Activated naive CD8-positive, alpha-beta T cell treated with anti-CD3 and anti-CD28 coated beads, Interleukin-2, amount 10 ng/mL, durations not matched to agents 7 days and 5 days (primary cell): ENCODE measurements around the gene MIF4GD. TPM values are rescaled to one million over a fixed set of nuclear protein-coding genes. Genes with fewer than 3 reads are reported as not detected.
"Not testable (repeated sequence)": the region's sequence is repeated elsewhere in the genome, so short reads cannot be mapped to it uniquely, and the experiment has no call there.

ENCODE experiments used
- ATAC-seq: fragments of 150-1000 bp; cut with Tn5 transposase; one replicate; pipeline ENCODE4 v1.10.0; 2021; ENCODE audit warnings: low read depth, moderate library complexity
- POLR2A ChIA-PET: fragments of 350-600 bp; sonication (Branson Sonifier 250); formaldehyde crosslinking; loops from one replicate; lab custom pipeline; 2021; ENCODE audit warnings: antibody characterized with exemption; lab: Charles Lee
- DNase-seq: peaks from one replicate; pipeline ENCODE4 v3.0.0; 2021
- H3K27ac Mint-ChIP-seq: one replicate; pipeline ENCODE4 v1.8.0; 2022; ENCODE audit warnings: mild to moderate bottlenecking, mixed read lengths
- H3K27me3 Mint-ChIP-seq: one replicate; pipeline ENCODE4 v1.8.0; 2022; ENCODE audit warnings: mild to moderate bottlenecking, moderate library complexity, mixed read lengths
- H3K36me3 Mint-ChIP-seq: one replicate; pipeline ENCODE4 v1.8.0; 2021; ENCODE audit warnings: mild to moderate bottlenecking, mixed read lengths
- H3K4me1 Mint-ChIP-seq: one replicate; pipeline ENCODE4 v1.8.0; 2021; ENCODE audit warnings: mixed read lengths
- H3K4me3 Mint-ChIP-seq: one replicate; pipeline ENCODE4 v1.8.0; 2022; ENCODE audit warnings: mild to moderate bottlenecking, moderate library complexity, mixed read lengths
- H3K9me3 Mint-ChIP-seq: one replicate; pipeline ENCODE4 v1.8.0; 2021; ENCODE audit warnings: mixed read lengths
- total RNA-seq, 2 experiments: library from RNA; stranded (reverse); gene quantifications; one replicate each; pipeline ENCODE4 v1.2.3, GENCODE V29; 2021

Gene MIF4GD
- total RNA-seq, 2 experiments from 2014 or later = 44.4 to 44.8 TPM

DNA sequence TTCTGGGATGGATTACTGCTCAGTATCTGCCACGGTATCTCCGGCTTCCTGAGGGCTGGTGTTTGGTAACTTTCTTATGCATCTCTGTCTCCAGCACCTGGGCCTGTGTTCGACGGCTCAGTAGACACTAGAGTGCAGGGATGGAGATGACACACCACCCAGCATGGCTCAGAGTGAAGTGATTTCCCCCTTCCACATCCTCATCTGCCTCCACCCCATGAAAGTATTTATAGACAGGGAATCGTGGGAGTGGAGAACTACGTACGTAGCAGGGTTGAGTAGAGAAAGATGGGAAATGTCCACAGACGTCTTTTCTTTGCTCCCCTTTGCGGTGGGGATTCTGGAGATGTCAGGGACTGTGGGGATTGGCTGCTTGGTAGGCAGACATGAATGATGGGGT, 30.0 kb upstream of the MIF4GD start:
- ATAC-seq (no peak), DNase-seq (no peak)
- POLR2A ChIA-PET = no interaction called here
- H3K27ac Mint-ChIP-seq = no peak overlapping the region
- no peak overlapping the region for H3K4me3 Mint-ChIP-seq
- no peaks in the 10 kb centered on the region for H3K36me3 Mint-ChIP-seq
- H3K27me3 Mint-ChIP-seq = no peaks in the 10 kb centered on the region
- peaks cover 5% of the 10 kb centered on the region for H3K4me1 Mint-ChIP-seq
- H3K9me3 Mint-ChIP-seq = no peaks in the 10 kb centered on the region

DNA sequence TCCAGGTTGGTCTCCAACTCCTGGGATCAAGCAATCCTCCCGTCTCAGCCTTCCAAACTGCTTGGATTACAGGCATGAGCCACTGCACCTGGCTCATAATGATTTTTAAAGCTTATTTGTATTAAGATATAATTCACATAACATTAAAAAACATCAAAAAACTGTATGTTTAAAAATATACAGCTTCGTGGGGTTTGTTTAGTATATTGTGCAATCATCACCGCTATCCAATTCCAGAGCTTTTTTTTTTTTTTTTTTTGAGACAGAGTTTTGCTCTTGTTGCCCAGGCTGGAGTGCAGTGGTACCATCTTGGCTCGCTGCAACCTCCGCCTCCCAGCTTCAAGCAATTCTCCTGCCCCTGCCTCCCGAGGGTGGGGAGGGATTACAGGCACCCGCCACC, 29.2 kb upstream of the MIF4GD start:
- POLR2A ChIA-PET = interaction anchor here (0.6 kb wide), 1 partner anchor 15 kb away, joined by 5 read pairs; no protein-coding TSS in a partner anchor
- no peak overlapping the region for H3K27ac Mint-ChIP-seq
- no peaks in the 10 kb centered on the region for H3K9me3 Mint-ChIP-seq

DNA sequence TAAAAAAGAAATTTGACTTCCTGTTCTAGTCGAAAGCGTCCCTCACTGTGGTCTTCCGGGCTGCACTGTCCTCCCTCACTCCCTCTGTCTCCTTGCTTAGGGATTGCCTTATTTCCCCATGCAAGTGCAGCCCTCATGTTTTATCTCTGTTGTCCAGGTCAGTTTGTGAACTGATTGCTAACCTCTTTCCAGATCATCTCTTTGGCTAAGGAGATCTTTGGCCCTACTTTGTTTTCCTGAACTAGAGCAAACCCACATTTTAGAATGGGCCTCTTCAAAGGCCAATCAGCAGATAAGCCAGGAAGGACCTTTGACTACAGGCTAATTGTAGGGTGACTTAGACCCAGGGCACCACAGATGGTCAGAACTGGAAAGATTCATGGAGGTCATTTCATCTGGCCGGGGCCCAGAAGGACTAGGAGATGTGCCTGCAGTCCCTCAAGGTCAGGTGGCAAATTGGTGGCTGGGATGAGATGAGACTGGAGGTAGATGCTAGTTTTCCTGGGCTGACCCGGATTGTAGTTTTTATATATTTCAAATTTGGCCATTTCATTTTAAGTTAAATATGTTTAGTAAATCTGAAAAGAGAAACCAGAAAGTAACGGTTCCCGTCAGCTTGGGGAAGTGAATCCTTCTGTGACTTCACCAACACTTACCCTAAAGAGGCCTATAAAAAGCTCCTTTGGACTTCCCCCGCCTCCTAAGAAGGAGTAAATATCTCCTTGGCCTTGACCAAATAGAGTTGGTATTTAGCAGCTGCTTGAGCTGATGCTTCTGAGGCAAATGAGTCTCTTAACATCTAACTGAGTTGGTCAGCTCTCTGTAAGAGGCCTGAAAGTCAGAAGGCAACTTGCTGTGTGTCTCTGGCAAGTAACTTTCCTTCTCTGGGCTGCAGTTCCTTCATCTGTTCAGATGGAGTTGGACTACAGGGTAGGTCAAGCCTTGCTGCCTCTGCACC, 24.4 kb upstream of the MIF4GD start:
- peaks cover 14% of the 10 kb centered on the region for H3K4me1 Mint-ChIP-seq
- DNase-seq = no peak
- peak; percentile 39 for ATAC-seq
- no peaks in the 10 kb centered on the region for H3K36me3 Mint-ChIP-seq
- no peak overlapping the region for H3K4me3 Mint-ChIP-seq
- POLR2A ChIA-PET = interaction anchor here (0.7 to 1.0 kb wide), 2 partner anchors 25 to 563 kb away, joined by 3 to 4 read pairs; no protein-coding TSS in a partner anchor
- peak overlapping the region; percentile 79 for H3K27ac Mint-ChIP-seq
- no peaks in the 10 kb centered on the region for H3K27me3 Mint-ChIP-seq
- no peaks in the 10 kb centered on the region for H3K9me3 Mint-ChIP-seq

More for the DNA sequence above, 29.2 kb upstream of the MIF4GD start:
- H3K4me1 Mint-ChIP-seq = peaks cover 9% of the 10 kb centered on the region
- H3K36me3 Mint-ChIP-seq = no peaks in the 10 kb centered on the region
- ATAC-seq (no peak), DNase-seq (no peak)
- H3K4me3 Mint-ChIP-seq = no peak overlapping the region
- no peaks in the 10 kb centered on the region for H3K27me3 Mint-ChIP-seq

DNA sequence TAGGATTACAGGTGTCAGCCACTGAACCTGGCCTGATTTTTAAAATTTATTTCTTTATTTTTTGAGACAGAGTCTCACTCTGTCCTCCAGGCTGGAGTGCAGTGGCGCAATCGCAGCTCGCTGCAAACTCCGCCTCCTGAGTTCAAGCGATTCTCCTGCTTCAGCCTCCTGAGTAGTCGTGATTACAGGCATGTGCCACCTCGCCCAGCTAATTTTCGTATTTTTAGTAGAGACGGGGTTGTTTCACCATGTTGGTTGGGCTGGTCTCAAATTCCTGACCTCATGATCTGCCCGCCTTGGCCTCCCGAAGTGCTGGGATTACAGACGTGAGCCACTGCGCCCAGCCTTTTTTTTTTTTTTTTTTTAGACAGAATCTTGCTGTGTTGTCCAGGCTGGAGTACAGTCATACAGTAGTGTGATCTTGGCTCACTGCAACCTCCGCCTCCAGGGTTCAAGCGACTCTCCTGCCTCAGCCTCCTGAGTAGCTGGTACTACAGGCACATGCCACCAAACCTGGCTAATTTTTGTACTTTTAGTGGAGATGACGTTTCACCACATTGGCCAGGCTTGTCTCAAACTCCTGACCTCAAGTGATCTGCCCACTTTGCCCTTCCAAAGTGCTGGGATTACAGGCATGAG, 21.9 kb upstream of the MIF4GD start:
- H3K4me1 Mint-ChIP-seq = peaks cover 21% of the 10 kb centered on the region
- not testable (repeated sequence) for H3K27ac Mint-ChIP-seq, DNase-seq, H3K4me3 Mint-ChIP-seq, H3K9me3 Mint-ChIP-seq, H3K36me3 Mint-ChIP-seq, H3K27me3 Mint-ChIP-seq, ATAC-seq
- POLR2A ChIA-PET = interaction anchor here (0.7 kb wide), 1 partner anchor 108 kb away, joined by 8 read pairs; no protein-coding TSS in a partner anchor

DNA sequence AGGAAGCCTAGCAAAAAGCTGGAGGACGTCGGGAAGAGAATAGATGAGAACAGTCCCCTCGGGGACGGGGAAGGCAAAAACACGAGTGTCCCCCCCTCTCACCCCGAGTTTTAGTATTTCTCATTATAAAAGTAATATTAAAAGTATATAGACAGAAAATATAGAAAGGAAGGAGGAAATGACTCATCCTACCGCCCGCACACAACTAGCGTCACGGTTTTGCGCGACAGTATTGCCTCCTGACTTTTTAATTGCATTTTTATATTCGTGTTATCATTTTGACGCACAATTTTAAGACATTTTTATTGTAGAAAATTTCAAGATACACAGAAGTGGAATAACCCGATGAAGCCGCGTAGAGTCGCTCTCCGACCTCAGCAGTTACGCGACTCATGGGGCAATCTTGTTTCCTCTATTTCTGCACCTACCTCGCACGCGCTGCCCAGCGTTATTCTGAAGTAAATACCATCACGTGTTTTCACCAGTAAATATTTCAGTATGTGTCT, 18.9 kb upstream of the MIF4GD start:
- ATAC-seq (peak; percentile 9), DNase-seq (peak; percentile 56)
- POLR2A ChIA-PET = interaction anchor here (0.6 to 4.2 kb wide), 25 partner anchors 10 to 626 kb away, joined by 3 to 86 read pairs (median 6); partner anchors contain the start of genes GGA3, GRB2, JPT1 and MIF4GD
- peaks cover 15% of the 10 kb centered on the region for H3K4me1 Mint-ChIP-seq
- no peaks in the 10 kb centered on the region for H3K9me3 Mint-ChIP-seq
- H3K27me3 Mint-ChIP-seq = no peaks in the 10 kb centered on the region
- H3K36me3 Mint-ChIP-seq = no peaks in the 10 kb centered on the region
- H3K4me3 Mint-ChIP-seq = peak overlapping the region; percentile 97
- peak overlapping the region; percentile 100 for H3K27ac Mint-ChIP-seq

DNA sequence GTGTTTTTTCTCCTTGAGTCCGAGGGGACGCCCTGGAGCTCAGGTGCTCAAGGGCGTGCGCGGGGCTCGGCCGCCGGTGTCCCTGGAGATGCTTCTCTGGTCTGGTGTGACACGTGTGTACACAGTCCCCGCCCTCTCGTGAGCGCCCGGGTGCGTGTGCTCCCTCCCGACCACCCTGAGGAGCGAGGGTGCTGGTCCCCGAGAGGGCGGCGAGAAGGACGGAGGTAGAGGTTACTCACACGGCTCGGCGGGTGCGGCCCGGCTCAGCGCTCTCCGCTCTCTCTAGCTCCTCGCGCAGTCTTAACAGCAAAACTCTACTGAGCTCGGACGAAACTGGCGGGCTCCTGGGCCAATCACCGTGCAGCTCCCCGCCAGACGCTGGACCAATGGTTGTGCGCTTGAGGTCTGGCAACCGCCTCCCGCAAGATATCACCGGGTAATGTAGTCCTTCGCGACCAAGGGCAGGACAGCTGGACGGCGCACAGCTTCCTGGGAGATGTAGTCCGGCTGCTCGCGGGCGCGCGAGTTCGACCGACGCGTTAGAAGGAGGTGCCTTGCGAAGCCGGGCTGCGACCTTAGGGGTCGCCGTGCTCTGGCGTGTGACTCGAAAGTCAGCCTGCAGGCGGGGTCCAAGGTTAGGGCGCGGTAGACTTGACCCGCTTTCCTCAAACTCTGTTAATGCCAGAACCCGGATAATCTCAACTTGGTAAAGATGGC, 18.2 kb upstream of the MIF4GD start, which contains the start of gene SLC25A19:
SLC25A19 (minus strand) TSS at position 319 of the 717 bp plus-strand sequence. CDS start 2,669 bp downstream, outside the sequence.
- peak within 1 kb of the TSS; percentile 97 for H3K4me3 Mint-ChIP-seq
- H3K9me3 Mint-ChIP-seq = no peaks in the 10 kb centered on the region
- ATAC-seq (peak; percentile 95), DNase-seq (peak; percentile 95)
- POLR2A ChIA-PET = interaction anchor here (0.6 to 4.2 kb wide), 27 partner anchors 9 to 626 kb away, joined by 3 to 86 read pairs (median 5); partner anchors contain the start of genes GGA3, GRB2, JPT1 and LLGL2
- no peaks in the 10 kb centered on the region for H3K27me3 Mint-ChIP-seq
- H3K4me1 Mint-ChIP-seq = peaks cover 15% of the 10 kb centered on the region
- H3K27ac Mint-ChIP-seq = peak within 1 kb of the TSS; percentile 100
- no peaks in the 10 kb centered on the region for H3K36me3 Mint-ChIP-seq

DNA sequence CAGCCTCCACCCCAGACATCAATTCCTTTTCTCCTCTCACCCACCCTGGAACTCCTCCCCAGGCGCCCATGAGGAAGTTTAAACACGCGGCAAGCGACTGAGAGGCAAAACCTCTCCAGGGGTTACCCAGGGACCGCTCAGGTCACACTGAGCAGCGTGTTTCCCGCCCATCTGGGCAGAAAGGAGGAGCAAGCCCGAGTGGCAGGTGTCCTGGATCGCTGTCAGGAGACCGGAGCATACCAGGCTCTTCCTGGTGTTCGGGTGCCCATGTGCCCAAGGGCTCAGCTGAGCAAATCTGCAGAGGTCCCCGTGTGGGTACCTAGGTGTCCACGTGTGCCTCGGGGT, 17.7 kb upstream of the MIF4GD start:
- H3K9me3 Mint-ChIP-seq = no peaks in the 10 kb centered on the region
- POLR2A ChIA-PET = interaction anchor here (0.7 to 4.2 kb wide), 21 partner anchors 9 to 276 kb away, joined by 3 to 86 read pairs (median 6); partner anchors contain the start of genes GGA3, GRB2, JPT1 and LLGL2
- peaks cover 15% of the 10 kb centered on the region for H3K4me1 Mint-ChIP-seq
- H3K27me3 Mint-ChIP-seq = no peaks in the 10 kb centered on the region
- DNase-seq (no peak), ATAC-seq (peak; percentile 15)
- no peaks in the 10 kb centered on the region for H3K36me3 Mint-ChIP-seq
- peak overlapping the region; percentile 97 for H3K4me3 Mint-ChIP-seq
- H3K27ac Mint-ChIP-seq = peak overlapping the region; percentile 100

DNA sequence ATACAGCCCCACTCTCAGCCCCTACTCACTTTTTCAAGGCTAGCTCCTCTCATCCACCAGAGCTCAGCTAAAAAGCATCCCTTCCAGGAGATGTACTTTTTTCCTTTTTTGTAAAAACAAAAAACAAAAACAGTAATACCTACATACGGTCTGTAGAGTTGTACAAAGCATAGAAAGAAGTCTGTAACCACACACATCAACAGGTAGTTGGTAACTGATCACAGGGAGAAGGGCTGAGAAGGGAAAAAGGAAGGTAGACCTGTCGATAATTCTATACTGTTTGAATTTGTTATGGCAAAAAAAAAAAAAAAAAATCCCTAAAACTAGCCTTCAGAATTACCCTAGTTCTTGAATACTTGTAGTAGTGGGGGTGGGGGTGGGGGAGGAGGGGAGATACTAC, 17.3 kb upstream of the MIF4GD start:
- Mint-ChIP-seq H3K9me3 (no peaks in the 10 kb centered on the region), H3K27me3 (no peaks in the 10 kb centered on the region), H3K4me1 (peaks cover 15% of the 10 kb centered on the region), H3K4me3 (peak overlapping the region; percentile 97), H3K36me3 (peaks cover 4% of the 10 kb centered on the region), H3K27ac (peak overlapping the region; percentile 100)
- POLR2A ChIA-PET = interaction anchor here (0.7 to 4.2 kb wide), 13 partner anchors 8 to 198 kb away, joined by 3 to 86 read pairs (median 9); partner anchors contain the start of genes GGA3, GRB2, JPT1 and MIF4GD
- DNase-seq (no peak), ATAC-seq (no peak)

DNA sequence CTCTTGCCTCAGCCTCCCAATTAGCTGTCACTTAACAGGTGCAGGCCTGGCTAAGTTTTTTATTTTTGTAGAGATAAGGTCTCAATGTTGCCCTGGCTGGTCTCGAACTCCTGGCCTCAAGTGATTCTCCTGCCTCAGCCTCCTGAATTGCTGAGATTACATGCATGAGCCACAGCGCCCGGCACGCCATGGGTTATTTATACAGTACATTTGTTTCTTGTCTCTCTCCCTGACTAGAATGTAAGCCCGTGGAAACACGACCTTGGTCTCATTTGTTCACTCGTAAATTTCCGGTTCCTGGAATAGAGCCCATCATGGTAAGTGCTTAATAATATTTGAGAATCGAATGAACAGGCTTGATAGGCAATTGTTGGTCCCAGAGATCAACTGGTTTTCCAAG, 16.2 kb upstream of the MIF4GD start:
- Mint-ChIP-seq H3K36me3 (peaks cover 6% of the 10 kb centered on the region), H3K9me3 (no peaks in the 10 kb centered on the region), H3K4me1 (peaks cover 15% of the 10 kb centered on the region), H3K27ac (peak overlapping the region; percentile 48), H3K27me3 (no peaks in the 10 kb centered on the region), H3K4me3 (peak overlapping the region; percentile 97)
- no peak for DNase-seq
- POLR2A ChIA-PET = interaction anchor here (1.5 kb wide), 1 partner anchor 16 kb away, joined by 6 read pairs; the partner anchor contains the start of gene MIF4GD
- no peak for ATAC-seq

DNA sequence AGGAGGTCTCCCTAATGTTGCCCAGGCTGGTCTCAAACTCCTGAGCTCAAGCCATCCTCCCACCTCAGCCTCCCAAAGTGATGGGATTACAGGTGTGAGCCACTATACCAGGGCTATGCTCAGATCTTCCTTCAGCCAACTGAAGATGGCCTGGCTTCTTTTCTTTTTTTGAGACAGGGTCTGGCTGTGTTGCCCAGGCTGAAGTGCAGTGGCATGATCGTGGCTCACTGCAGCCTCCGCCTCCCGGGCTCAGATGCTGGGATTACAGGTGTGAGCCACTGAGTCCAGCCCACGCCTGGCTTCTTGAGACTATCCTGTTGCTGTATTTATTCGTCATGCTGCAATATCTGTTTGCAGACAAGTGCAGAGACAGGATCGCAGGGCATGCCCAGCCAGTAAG, 14.1 kb upstream of the MIF4GD start:
- DNase-seq = no peak
- POLR2A ChIA-PET = interaction anchor here (0.7 kb wide), 1 partner anchor 15 kb away, joined by 5 read pairs; no protein-coding TSS in a partner anchor
- no peaks in the 10 kb centered on the region for H3K27me3 Mint-ChIP-seq
- no peak overlapping the region for H3K27ac Mint-ChIP-seq
- peaks cover 11% of the 10 kb centered on the region for H3K36me3 Mint-ChIP-seq
- peaks cover 12% of the 10 kb centered on the region for H3K4me1 Mint-ChIP-seq
- no peak overlapping the region for H3K4me3 Mint-ChIP-seq
- ATAC-seq = no peak
- no peaks in the 10 kb centered on the region for H3K9me3 Mint-ChIP-seq

DNA sequence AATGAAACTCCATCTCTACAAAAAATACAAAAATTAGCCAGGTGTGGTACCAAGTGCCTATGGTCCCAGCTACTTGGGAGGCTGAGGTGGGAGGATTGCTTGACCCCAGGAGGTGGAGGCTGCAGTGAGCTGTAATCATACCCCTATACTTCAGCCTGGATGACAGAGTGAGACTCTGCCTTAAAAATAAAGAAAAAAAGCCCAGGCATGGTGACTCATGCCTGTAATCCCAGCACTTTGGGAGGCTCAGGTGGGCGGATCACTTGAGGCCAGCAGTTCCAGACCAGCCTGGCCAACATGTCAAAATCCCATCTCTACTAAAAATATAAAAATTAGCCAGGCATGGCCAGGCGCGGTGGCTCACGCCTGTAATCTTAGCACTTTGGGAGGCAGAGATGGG, 9.2 kb upstream of the MIF4GD start:
- not testable (repeated sequence) for H3K4me1 Mint-ChIP-seq, H3K27ac Mint-ChIP-seq, H3K27me3 Mint-ChIP-seq, DNase-seq, H3K4me3 Mint-ChIP-seq, ATAC-seq, H3K9me3 Mint-ChIP-seq
- POLR2A ChIA-PET = interaction anchor here (1.0 to 2.8 kb wide), 2 partner anchors 9 kb away, joined by 4 to 9 read pairs; partner anchors contain the start of genes MIF4GD and SLC25A19
- H3K36me3 Mint-ChIP-seq = peaks cover 14% of the 10 kb centered on the region

DNA sequence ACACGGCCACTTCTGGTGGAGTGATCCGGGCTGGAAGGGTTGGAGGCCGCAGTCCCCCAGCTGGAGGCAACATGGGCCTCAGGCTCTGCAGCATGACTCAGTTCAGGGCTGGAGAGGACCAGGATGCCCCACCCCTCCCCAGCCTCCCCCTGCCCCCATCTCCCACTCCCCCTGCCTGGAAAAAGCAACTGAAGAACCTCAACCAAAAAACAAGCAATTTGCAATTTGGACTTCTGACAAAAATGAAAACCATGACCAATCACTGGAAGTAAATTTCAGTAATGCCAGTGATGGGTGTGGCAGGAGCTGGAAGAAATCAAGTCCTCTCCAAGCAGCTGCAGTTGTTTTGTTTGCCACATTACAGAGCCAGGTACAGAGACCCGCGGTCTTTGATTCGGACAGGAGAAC, 6.6 kb upstream of the MIF4GD start:
- H3K27me3 Mint-ChIP-seq = no peaks in the 10 kb centered on the region
- H3K27ac Mint-ChIP-seq = no peak overlapping the region
- ATAC-seq = no peak
- H3K36me3 Mint-ChIP-seq = peaks cover 12% of the 10 kb centered on the region
- H3K4me3 Mint-ChIP-seq = no peak overlapping the region
- POLR2A ChIA-PET = interaction anchor here (0.8 kb wide), 1 partner anchor 12 kb away, joined by 3 read pairs; the partner anchor contains the start of gene SLC25A19
- peaks cover 9% of the 10 kb centered on the region for H3K4me1 Mint-ChIP-seq
- no peak for DNase-seq
- H3K9me3 Mint-ChIP-seq = no peaks in the 10 kb centered on the region
